Small intestine (tissue), 7 donors: ENCODE measurements around the gene AARSD1. TPM values are rescaled to one million over a fixed set of nuclear protein-coding genes. Genes with fewer than 3 reads are reported as not detected.
"Not testable (repeated sequence)": the region's sequence is repeated elsewhere in the genome, so short reads cannot be mapped to it uniquely, and the experiment has no call there.

ENCODE experiments used
- DNase-seq, 2 donors: peaks; one replicate each; pipeline versions ENCODE4 v3.0.0 to v3.0.0-alpha.2; 2013
- FAIRE-seq: peaks from 2 replicates; lab custom pipeline; 2012; peaks lifted over from hg19 to GRCh38; lab: Jason Lieb, UNC
- H3K27ac ChIP-seq, 3 donors: one replicate each; pipeline ENCODE4 v1.5.1; 2013; ENCODE audit warnings: low read length in 2 of 3, mild to moderate bottlenecking in 2 of 3, control low read depth in 1 of 3, inconsistent platforms in 1 of 3, low read depth in 1 of 3, moderate library complexity in 1 of 3
- H3K27me3 ChIP-seq, 3 donors: one replicate each; pipeline ENCODE4 v1.6.1; 2013; ENCODE audit warnings: low read length in 3 of 3, inconsistent platforms in 1 of 3; ENCODE audit not compliant: control insufficient read depth in 3 of 3, insufficient read depth in 3 of 3
- H3K36me3 ChIP-seq, 3 donors: one replicate each; pipeline ENCODE4 v1.6.1; 2013; ENCODE audit warnings: low read length in 3 of 3, inconsistent platforms in 1 of 3, low read depth in 1 of 3, mild to moderate bottlenecking in 1 of 3, moderate library complexity in 1 of 3; ENCODE audit not compliant: control insufficient read depth in 3 of 3, insufficient read depth in 2 of 3
- H3K4me1 ChIP-seq, 3 donors: one replicate each; pipeline ENCODE4 v1.6.1; 2013; ENCODE audit warnings: low read length in 2 of 3, inconsistent platforms in 1 of 3, low read depth in 1 of 3, mild to moderate bottlenecking in 1 of 3, moderate library complexity in 1 of 3; ENCODE audit not compliant: control insufficient read depth in 3 of 3, insufficient read depth in 2 of 3
- H3K4me3 ChIP-seq, 3 donors: one replicate each; pipeline ENCODE4 v1.5.1; 2013; ENCODE audit warnings: low read length in 3 of 3, control low read depth in 1 of 3, inconsistent platforms in 1 of 3, low read depth in 1 of 3, mild to moderate bottlenecking in 1 of 3, moderate library complexity in 1 of 3
- H3K9me3 ChIP-seq, 2 donors: one replicate each; pipeline ENCODE4 v1.6.1; 2013; ENCODE audit warnings: low read depth in 1 of 2, low read length in 1 of 2; ENCODE audit not compliant: control insufficient read depth in 2 of 2, insufficient read depth in 1 of 2
- WGBS, 3 donors: extraction: QIAGEN DNeasy Blood & Tissue Kit; methylation state at CpG; one replicate each; pipeline ENCODE4 v1.1.7; 2013; 5-methylcytosine and 5-hydroxymethylcytosine counted together
- polyA plus RNA-seq, 4 donors: library from polyadenylated mRNA; stranded (reverse) in 3 of 4; unstranded in 1 of 4; fragments of 200-250 nt in 3 of 4; fragments of 120-200 nt in 1 of 4; gene quantifications; one replicate each; pipeline versions ENCODE4 v1.2.1 to v1.2.3, GENCODE V29; 2013
- donor health status: healthy with polysubstance abuse.
- donor health status: control.
- donor health status: control.
- donor health status: Bipolar disorder and iron deficiency.
- donor health status: healthy.

AARSD1 gene
- polyA plus RNA-seq, 4 donors = 27.3 to 47.4 (median 40.5) TPM

GRCh38 chr17:42975701-42976100 lies 11.4 kb upstream of the AARSD1 start:
- not testable (repeated sequence) for H3K4me1 ChIP-seq, DNase-seq, H3K27ac ChIP-seq, H3K36me3 ChIP-seq, FAIRE-seq, H3K9me3 ChIP-seq, H3K4me3 ChIP-seq, H3K27me3 ChIP-seq
- WGBS, 3 donors = 88 to 95% (median 94%) methylated on average over 16 of the region's 16 CpGs

DNA sequence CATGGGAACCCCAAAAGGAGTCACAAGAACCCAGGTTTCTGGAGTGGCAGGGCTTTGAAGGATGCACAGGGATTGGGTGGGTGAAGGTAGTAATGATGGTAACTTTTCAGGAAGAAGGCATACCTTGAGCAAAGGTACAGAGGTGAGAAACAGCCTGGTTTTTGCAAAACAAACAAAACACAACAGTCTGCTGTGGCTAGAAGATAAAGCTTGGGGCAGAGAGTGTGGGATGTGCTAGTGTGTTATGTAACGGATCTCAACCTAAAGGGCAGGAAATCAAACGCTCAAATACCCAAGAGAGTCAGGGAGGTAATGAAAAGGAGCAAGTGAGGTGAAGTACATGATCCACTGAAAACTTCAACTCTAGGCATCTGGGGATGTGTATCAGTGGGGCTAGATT lies 11.0 kb upstream of the AARSD1 start:
- FAIRE-seq (no peak), DNase-seq (no peak)
- no peaks in the 10 kb centered on the region for H3K27me3 ChIP-seq
- 48 to 67% (median 61%) methylated on average over 2 of the region's 2 CpGs for WGBS, 3 donors
- H3K36me3 ChIP-seq = no peaks in the 10 kb centered on the region
- no peaks in the 10 kb centered on the region for H3K9me3 ChIP-seq
- H3K27ac ChIP-seq = no peak overlapping the region
- H3K4me1 ChIP-seq = peaks cover 0 to 5% (median 4%) of the 10 kb centered on the region in 3 donors
- H3K4me3 ChIP-seq = no peak overlapping the region

DNA sequence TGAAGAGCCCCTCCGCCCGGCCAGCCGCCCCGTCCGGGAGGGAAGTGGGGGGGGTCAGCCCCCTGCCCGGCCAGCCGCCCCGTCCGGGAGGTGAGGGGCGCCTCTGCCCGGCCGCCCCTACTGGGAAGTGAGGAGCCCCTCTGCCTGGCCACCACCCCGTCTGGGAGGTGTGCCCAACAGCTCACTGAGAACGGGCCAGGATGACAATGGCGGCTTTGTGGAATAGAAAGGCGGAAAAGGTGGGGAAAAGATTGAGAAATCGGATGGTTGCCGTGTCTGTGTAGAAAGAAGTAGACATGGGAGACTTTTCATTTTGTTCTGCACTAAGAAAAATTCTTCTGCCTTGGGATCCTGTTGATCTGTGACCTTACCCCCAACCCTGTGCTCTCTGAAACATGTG lies 9.1 kb upstream of the AARSD1 start:
- FAIRE-seq, H3K4me1 ChIP-seq, H3K9me3 ChIP-seq, H3K27me3 ChIP-seq, H3K27ac ChIP-seq, DNase-seq, H3K4me3 ChIP-seq, H3K36me3 ChIP-seq: not testable (repeated sequence)
- WGBS, 3 donors = 84 to 91% (median 84%) methylated on average over 5 to 11 of the region's 18 CpGs

- no peak overlapping the region for H3K4me3 ChIP-seq
- H3K27me3 ChIP-seq = no peaks in the 10 kb centered on the region
- no peak for DNase-seq
- H3K9me3 ChIP-seq = no peaks in the 10 kb centered on the region
- no peak overlapping the region for H3K27ac ChIP-seq
- WGBS, 3 donors = 84 to 93% (median 93%) methylated on average over 5 of the region's 5 CpGs
- FAIRE-seq = no peak
- no peaks in the 10 kb centered on the region for H3K36me3 ChIP-seq
- H3K4me1 ChIP-seq = no peaks in the 10 kb centered on the region
These were observed 7.3 kb upstream of the AARSD1 start for GRCh38 chr17:42971589-42971988.

DNA sequence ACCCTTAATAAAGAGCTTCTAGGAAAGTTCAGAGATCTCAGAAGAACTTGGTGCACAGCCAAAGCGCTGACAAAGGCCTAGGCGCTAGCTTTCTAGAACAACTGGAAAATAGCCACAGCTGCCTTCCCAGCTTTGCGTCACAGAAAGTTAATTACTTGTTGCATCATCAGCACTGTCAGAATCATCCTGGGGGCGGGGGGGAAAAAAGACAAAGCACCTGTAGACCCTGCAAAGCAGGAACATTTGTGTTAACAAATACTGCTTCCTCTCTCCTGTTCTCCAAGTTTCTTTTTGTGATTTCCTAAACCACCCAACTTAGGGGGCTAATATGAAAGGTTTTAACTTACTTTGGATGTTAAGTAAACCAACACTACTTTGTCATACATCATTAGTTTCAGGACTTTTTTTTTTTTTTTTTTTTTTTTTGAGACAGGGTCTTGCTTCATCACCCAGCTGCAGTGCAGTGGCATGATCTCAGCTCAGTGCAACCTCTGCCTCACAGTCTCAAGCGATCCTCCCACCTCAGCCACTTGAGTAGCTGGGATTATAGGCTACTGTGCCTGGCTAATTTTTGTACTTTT lies 4.8 kb upstream of the AARSD1 start:
- 35 to 63% (median 49%) methylated on average over 4 to 5 of the region's 5 CpGs for WGBS, 3 donors
- H3K4me3 ChIP-seq = no peak overlapping the region
- no peak for FAIRE-seq
- no peak for DNase-seq
- H3K27ac ChIP-seq = no peak overlapping the region
- H3K4me1 ChIP-seq = no peaks in the 10 kb centered on the region
- H3K9me3 ChIP-seq = no peaks in the 10 kb centered on the region
- no peaks in the 10 kb centered on the region for H3K36me3 ChIP-seq
- H3K27me3 ChIP-seq = no peaks in the 10 kb centered on the region

DNA sequence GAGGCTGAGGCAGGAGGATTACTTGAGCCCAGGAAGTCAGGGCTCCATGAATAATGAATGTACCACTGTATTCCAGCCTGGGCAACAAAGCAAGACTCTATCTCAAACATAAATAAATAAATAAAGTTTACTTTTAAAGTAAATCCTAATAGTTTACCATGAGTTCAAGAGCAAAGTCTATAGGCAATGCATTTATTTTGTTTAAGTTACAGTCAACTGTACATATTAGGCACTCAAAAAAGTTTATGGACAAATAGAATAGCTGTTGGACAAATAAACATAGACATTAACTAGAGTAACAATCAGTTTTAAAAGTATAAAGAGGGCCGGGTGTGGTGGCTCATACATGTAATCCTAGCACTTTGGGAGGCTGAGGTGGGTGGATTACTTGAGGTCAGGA lies 3.7 kb upstream of the AARSD1 start:
- no peaks in the 10 kb centered on the region for H3K9me3 ChIP-seq
- H3K27ac ChIP-seq = no peak overlapping the region
- no peak overlapping the region for H3K4me3 ChIP-seq
- FAIRE-seq (no peak), DNase-seq (no peak)
- no peaks in the 10 kb centered on the region for H3K27me3 ChIP-seq
- H3K4me1 ChIP-seq = peaks cover 0 to 4% (median 0%) of the 10 kb centered on the region in 3 donors
- 52 to 72% (median 72%) methylated on average over 1 of the region's 1 CpG for WGBS, 3 donors
- peaks cover 0 to 2% (median 0%) of the 10 kb centered on the region in 3 donors for H3K36me3 ChIP-seq

DNA sequence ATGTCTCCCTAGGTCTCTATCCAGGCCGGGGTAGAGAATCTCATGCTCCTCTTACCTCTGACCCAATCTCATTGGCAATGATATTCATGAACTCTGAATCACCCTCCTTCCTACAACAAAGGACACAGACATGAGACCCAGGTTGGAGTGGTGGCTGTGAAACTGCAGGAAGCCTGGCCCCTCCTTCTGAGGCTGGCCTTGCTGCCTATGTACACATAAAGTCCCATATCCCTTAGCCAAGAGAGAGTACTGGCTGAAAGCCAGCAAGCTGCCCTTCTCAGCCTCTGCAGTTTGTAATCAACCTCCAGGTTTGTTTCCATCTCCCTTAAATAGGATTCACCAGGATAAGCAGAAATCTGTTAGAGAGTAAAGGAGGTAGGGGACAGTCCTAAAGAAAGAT lies 10.6 kb downstream of the AARSD1 start:
- no peak overlapping the region for H3K27ac ChIP-seq
- peaks cover 9 to 89% (median 25%) of the 10 kb centered on the region in 3 donors for H3K36me3 ChIP-seq
- H3K4me1 ChIP-seq = no peaks in the 10 kb centered on the region
- H3K27me3 ChIP-seq = no peaks in the 10 kb centered on the region
- DNase-seq (no peak), FAIRE-seq (no peak)
- H3K9me3 ChIP-seq = no peaks in the 10 kb centered on the region
- 94 to 97% (median 95%) methylated on average over 1 of the region's 1 CpG for WGBS, 3 donors
- H3K4me3 ChIP-seq = no peak overlapping the region

- FAIRE-seq = no peak
- Histone ChIP-seq H3K27me3 (no peaks in the 10 kb centered on the region), H3K4me3 (no peak overlapping the region), H3K36me3 (peaks cover 9 to 64% (median 15%) of the 10 kb centered on the region in 3 donors), H3K27ac (no peak overlapping the region), H3K9me3 (no peaks in the 10 kb centered on the region), H3K4me1 (no peaks in the 10 kb centered on the region)
- no peak for DNase-seq
- WGBS, 3 donors = 89 to 93% (median 93%) methylated on average over 13 of the region's 13 CpGs
These were observed 14.0 kb downstream of the AARSD1 start for GRCh38 chr17:42950044-42950783.
